ENCODE data around the gene ITPK1. TPM values are rescaled to one million over a fixed set of nuclear protein-coding genes. Genes with fewer than 3 reads are reported as not detected.
A peak's percentile ranks its signal among the peaks of the same experiment; 100 is the strongest.

ITPK1 gene
- total and polyA plus RNA-seq, 5 donors from 2014 or later: 19.5 to 54.1 (median 22.1) TPM

DNA sequence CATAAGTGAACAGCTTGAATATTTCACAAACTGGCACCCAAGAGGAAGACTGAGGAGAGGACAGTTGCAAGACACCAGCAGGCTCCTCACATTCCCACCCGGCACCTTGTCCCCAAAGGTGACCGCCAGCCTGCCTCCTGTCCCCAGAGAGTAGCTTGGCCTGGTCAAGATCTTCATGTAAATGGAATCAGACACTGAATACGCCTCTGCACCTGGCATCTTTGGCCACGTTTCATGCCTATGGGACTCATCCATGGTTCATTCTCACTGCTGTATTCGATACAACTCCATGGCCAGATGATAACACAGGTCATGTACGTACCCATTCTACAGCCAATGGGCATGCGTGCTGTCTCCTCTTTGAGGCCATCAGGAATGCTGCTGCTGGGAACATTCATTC is 60.8 kb downstream of the ITPK1 start:
- Histone ChIP-seq H3K36me3 (ENCODE audit: control insufficient read depth, insufficient read depth, low read length) (peaks cover 3% of the 10 kb centered on the region), H3K27ac (ENCODE audit: insufficient read depth, low read length, poor library complexity, severe bottlenecking) (no peak overlapping the region), H3K27me3 (ENCODE audit: control insufficient read depth, insufficient read depth, low read length) (no peaks in the 10 kb centered on the region), H3K4me3 (ENCODE audit: low read depth, low read length) (no peak overlapping the region), H3K9me3 (ENCODE audit: control insufficient read depth in 2 of 2, low read length in 2 of 2) (no peaks in the 10 kb centered on the region), H3K4me1 (ENCODE audit: control insufficient read depth, insufficient read depth, low read length, poor library complexity, severe bottlenecking) (no peaks in the 10 kb centered on the region)
- no peak overlapping the region for H3K27ac Mint-ChIP-seq
- H3K4me1 Mint-ChIP-seq: peaks cover 0 to 15% (median 3%) of the 10 kb centered on the region in 4 donors
- ATAC-seq (ENCODE audit: low read depth in 2 of 2) (no peak), DNase-seq (no peak)
- H3K4me3 Mint-ChIP-seq: no peak overlapping the region
- H3K27me3 Mint-ChIP-seq: no peaks in the 10 kb centered on the region
- H3K36me3 Mint-ChIP-seq: no peaks in the 10 kb centered on the region
- no peaks in the 10 kb centered on the region for H3K9me3 Mint-ChIP-seq

DNA sequence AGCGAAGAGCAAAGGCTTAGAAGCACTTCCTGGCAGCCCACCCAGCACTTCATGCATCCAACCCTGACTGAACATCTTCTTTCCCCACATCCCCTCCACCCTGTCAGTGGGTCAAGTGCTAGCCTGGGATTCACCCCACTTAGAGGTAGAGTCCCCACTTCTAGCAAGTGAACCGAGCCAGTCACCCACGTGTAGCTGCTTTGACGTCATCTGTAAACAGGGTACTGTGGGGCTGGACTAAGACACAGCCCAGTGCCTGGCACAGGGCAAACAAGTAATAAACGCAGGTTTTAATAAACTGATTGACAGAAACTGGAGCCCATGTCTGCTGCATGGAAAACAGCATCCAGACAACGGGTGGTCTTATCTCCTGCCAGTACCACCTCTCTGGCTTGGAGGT is 61.7 kb downstream of the ITPK1 start:
- no peak for DNase-seq
- no peak overlapping the region for H3K4me3 Mint-ChIP-seq
- Histone ChIP-seq H3K9me3 (ENCODE audit: control insufficient read depth in 2 of 2, low read length in 2 of 2) (no peaks in the 10 kb centered on the region), H3K27me3 (ENCODE audit: control insufficient read depth, insufficient read depth, low read length) (no peaks in the 10 kb centered on the region), H3K4me3 (ENCODE audit: low read depth, low read length) (no peak overlapping the region), H3K36me3 (ENCODE audit: control insufficient read depth, insufficient read depth, low read length) (peaks cover 4% of the 10 kb centered on the region), H3K4me1 (ENCODE audit: control insufficient read depth, insufficient read depth, low read length, poor library complexity, severe bottlenecking) (no peaks in the 10 kb centered on the region), H3K27ac (ENCODE audit: insufficient read depth, low read length, poor library complexity, severe bottlenecking) (no peak overlapping the region)
- no peaks in the 10 kb centered on the region for H3K9me3 Mint-ChIP-seq
- no peak for ATAC-seq (ENCODE audit: low read depth in 2 of 2)
- peaks cover 0 to 14% (median 6%) of the 10 kb centered on the region in 4 donors for H3K4me1 Mint-ChIP-seq
- no peak overlapping the region for H3K27ac Mint-ChIP-seq
- no peaks in the 10 kb centered on the region for H3K27me3 Mint-ChIP-seq
- H3K36me3 Mint-ChIP-seq: no peaks in the 10 kb centered on the region

DNA sequence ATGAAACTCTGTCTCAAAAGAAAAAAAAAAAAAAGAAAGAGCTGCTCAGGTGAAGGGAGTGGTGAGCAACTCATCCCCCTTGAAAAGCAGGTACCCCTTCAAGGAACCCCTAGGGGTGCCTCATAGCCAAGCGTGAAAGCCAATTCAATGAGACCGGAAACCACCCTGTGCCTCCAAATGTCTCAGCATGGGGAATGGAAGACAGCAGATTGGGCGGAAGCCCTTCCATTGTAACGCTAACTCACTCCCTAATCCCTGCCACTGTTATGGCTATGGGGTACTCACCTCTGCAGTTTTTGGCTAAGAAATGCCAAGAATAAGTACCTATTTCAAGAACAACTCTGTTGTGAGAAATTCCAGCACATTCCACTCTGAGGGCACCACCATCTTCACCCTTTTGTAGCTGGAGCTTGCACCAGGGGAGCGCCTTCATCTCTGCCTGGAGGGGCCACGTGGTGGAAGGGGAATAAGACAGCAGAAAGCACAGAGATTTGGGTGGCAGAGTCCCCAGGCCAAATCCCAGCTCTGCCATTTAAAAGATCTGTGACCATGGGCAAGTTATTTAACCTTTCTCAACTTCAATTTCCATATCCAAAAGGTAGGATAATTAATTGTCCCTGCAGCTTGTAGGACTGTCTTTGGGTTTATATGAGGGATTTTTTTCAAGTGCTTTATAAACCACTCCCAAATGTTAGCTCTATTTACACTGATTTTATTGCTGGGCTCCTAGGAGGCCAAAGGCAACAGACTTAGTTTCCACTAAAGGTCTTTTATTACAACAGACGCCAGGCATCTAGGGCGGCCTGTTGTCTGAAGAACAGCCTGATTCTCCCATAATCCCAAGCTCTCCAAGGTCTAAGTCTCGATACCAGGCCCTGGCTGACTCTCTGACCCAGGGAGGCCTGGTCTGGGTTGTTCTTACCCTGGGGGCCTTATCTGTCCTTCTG is 63.9 kb downstream of the ITPK1 start:
- H3K4me1 Mint-ChIP-seq: peaks cover 0 to 8% (median 5%) of the 10 kb centered on the region in 4 donors
- H3K9me3 ChIP-seq (ENCODE audit: control insufficient read depth in 2 of 2, low read length in 2 of 2): no peaks in the 10 kb centered on the region
- no peaks in the 10 kb centered on the region for H3K36me3 Mint-ChIP-seq
- H3K27ac Mint-ChIP-seq: no peak overlapping the region
- no peak overlapping the region for H3K27ac ChIP-seq (ENCODE audit: insufficient read depth, low read length, poor library complexity, severe bottlenecking)
- H3K4me3 Mint-ChIP-seq: no peak overlapping the region
- no peak for ATAC-seq (ENCODE audit: low read depth in 2 of 2)
- no peaks in the 10 kb centered on the region for H3K9me3 Mint-ChIP-seq
- DNase-seq: no peak
- H3K36me3 ChIP-seq (ENCODE audit: control insufficient read depth, insufficient read depth, low read length): peaks cover 5% of the 10 kb centered on the region
- H3K27me3 Mint-ChIP-seq: no peaks in the 10 kb centered on the region
- no peaks in the 10 kb centered on the region for H3K4me1 ChIP-seq (ENCODE audit: control insufficient read depth, insufficient read depth, low read length, poor library complexity, severe bottlenecking)
- no peak overlapping the region for H3K4me3 ChIP-seq (ENCODE audit: low read depth, low read length)
- no peaks in the 10 kb centered on the region for H3K27me3 ChIP-seq (ENCODE audit: control insufficient read depth, insufficient read depth, low read length)

DNA sequence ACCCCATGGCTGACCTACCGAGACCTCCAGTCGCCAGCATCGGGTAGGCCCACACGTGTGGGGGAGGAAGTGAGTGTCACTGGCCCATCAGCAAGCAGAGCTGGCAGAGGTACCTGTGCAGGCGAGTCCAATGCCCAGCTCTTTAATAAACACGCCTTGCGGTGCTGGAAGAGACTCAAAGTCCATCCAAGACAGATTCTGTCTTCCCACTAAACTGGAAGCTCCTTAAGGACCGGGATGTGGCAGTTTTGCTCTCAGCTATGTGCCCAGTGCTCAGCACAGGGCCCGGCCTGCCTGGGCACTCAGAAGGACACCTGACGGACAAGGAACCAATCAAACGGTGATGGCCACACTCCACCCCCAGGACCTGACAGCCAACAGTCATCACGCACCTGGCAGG is 65.0 kb downstream of the ITPK1 start:
- no peaks in the 10 kb centered on the region for H3K9me3 ChIP-seq (ENCODE audit: control insufficient read depth in 2 of 2, low read length in 2 of 2)
- DNase-seq: no peak
- no peaks in the 10 kb centered on the region for H3K27me3 ChIP-seq (ENCODE audit: control insufficient read depth, insufficient read depth, low read length)
- H3K27ac Mint-ChIP-seq: no peak overlapping the region
- H3K36me3 Mint-ChIP-seq: no peaks in the 10 kb centered on the region
- no peaks in the 10 kb centered on the region for H3K27me3 Mint-ChIP-seq
- ATAC-seq (ENCODE audit: low read depth in 2 of 2): no peak
- H3K36me3 ChIP-seq (ENCODE audit: control insufficient read depth, insufficient read depth, low read length): peaks cover 3% of the 10 kb centered on the region
- no peak overlapping the region for H3K27ac ChIP-seq (ENCODE audit: insufficient read depth, low read length, poor library complexity, severe bottlenecking)
- no peaks in the 10 kb centered on the region for H3K4me1 ChIP-seq (ENCODE audit: control insufficient read depth, insufficient read depth, low read length, poor library complexity, severe bottlenecking)
- H3K4me3 ChIP-seq (ENCODE audit: low read depth, low read length): no peak overlapping the region
- H3K9me3 Mint-ChIP-seq: no peaks in the 10 kb centered on the region
- no peak overlapping the region for H3K4me3 Mint-ChIP-seq
- H3K4me1 Mint-ChIP-seq: peaks cover 0 to 9% (median 7%) of the 10 kb centered on the region in 4 donors

GRCh38 chr14:93049867-93050331 is 65.8 kb downstream of the ITPK1 start:
- no peaks in the 10 kb centered on the region for H3K36me3 Mint-ChIP-seq
- H3K4me3 Mint-ChIP-seq: no peak overlapping the region
- no peaks in the 10 kb centered on the region for H3K9me3 ChIP-seq (ENCODE audit: control insufficient read depth in 2 of 2, low read length in 2 of 2)
- no peaks in the 10 kb centered on the region for H3K27me3 ChIP-seq (ENCODE audit: control insufficient read depth, insufficient read depth, low read length)
- H3K4me1 ChIP-seq (ENCODE audit: control insufficient read depth, insufficient read depth, low read length, poor library complexity, severe bottlenecking): no peaks in the 10 kb centered on the region
- peaks cover 3% of the 10 kb centered on the region for H3K36me3 ChIP-seq (ENCODE audit: control insufficient read depth, insufficient read depth, low read length)
- H3K4me3 ChIP-seq (ENCODE audit: low read depth, low read length): no peak overlapping the region
- H3K4me1 Mint-ChIP-seq: peaks cover 0 to 14% (median 12%) of the 10 kb centered on the region in 4 donors
- H3K9me3 Mint-ChIP-seq: no peaks in the 10 kb centered on the region
- H3K27ac ChIP-seq (ENCODE audit: insufficient read depth, low read length, poor library complexity, severe bottlenecking): no peak overlapping the region
- H3K27ac Mint-ChIP-seq: no peak overlapping the region
- ATAC-seq (ENCODE audit: low read depth in 2 of 2): no peak
- DNase-seq: no peak
- H3K27me3 Mint-ChIP-seq: no peaks in the 10 kb centered on the region

- H3K4me3 ChIP-seq (ENCODE audit: low read depth, low read length): no peak overlapping the region
- DNase-seq (no peak), ATAC-seq (ENCODE audit: low read depth in 2 of 2) (no peak)
- H3K27ac Mint-ChIP-seq: peak overlapping the region in 1 of 3 donors; percentile 26
- H3K36me3 ChIP-seq (ENCODE audit: control insufficient read depth, insufficient read depth, low read length): peaks cover 3% of the 10 kb centered on the region
- H3K27ac ChIP-seq (ENCODE audit: insufficient read depth, low read length, poor library complexity, severe bottlenecking): no peak overlapping the region
- no peaks in the 10 kb centered on the region for H3K4me1 ChIP-seq (ENCODE audit: control insufficient read depth, insufficient read depth, low read length, poor library complexity, severe bottlenecking)
- peaks cover 0 to 15% (median 13%) of the 10 kb centered on the region in 4 donors for H3K4me1 Mint-ChIP-seq
- H3K36me3 Mint-ChIP-seq: no peaks in the 10 kb centered on the region
- H3K27me3 ChIP-seq (ENCODE audit: control insufficient read depth, insufficient read depth, low read length): no peaks in the 10 kb centered on the region
- H3K27me3 Mint-ChIP-seq: no peaks in the 10 kb centered on the region
- no peaks in the 10 kb centered on the region for H3K9me3 ChIP-seq (ENCODE audit: control insufficient read depth in 2 of 2, low read length in 2 of 2)
- H3K4me3 Mint-ChIP-seq: no peak overlapping the region
- no peaks in the 10 kb centered on the region for H3K9me3 Mint-ChIP-seq
These were observed 66.4 kb downstream of the ITPK1 start for GRCh38 chr14:93049315-93049714.

DNA sequence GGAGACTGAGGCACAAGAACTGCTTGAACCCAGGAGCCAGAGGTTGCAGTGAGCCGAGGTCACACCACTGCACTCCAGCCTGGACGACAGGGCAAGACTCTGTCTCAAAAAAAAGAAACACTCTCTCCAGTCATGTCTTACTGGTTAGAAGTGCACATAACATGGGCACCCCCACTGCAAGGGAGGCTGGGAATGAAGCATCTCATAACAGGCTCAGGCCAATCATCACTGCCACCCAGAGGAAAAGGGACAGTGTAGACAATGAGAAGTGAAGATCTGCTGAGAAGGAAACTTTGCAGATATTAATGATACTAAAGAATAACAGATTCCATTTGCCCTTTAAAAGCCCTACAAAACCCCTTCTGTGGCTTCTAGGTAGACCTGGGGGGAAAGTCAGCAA is 66.9 kb downstream of the ITPK1 start:
- Mint-ChIP-seq H3K36me3 (no peaks in the 10 kb centered on the region), H3K27ac (no peak overlapping the region), H3K27me3 (no peaks in the 10 kb centered on the region), H3K9me3 (no peaks in the 10 kb centered on the region), H3K4me3 (no peak overlapping the region), H3K4me1 (peaks cover 0 to 19% (median 14%) of the 10 kb centered on the region in 4 donors)
- H3K27ac ChIP-seq (ENCODE audit: insufficient read depth, low read length, poor library complexity, severe bottlenecking): no peak overlapping the region
- H3K4me1 ChIP-seq (ENCODE audit: control insufficient read depth, insufficient read depth, low read length, poor library complexity, severe bottlenecking): no peaks in the 10 kb centered on the region
- DNase-seq (no peak), ATAC-seq (ENCODE audit: low read depth in 2 of 2) (no peak)
- no peaks in the 10 kb centered on the region for H3K9me3 ChIP-seq (ENCODE audit: control insufficient read depth in 2 of 2, low read length in 2 of 2)
- no peaks in the 10 kb centered on the region for H3K27me3 ChIP-seq (ENCODE audit: control insufficient read depth, insufficient read depth, low read length)
- peaks cover 3% of the 10 kb centered on the region for H3K36me3 ChIP-seq (ENCODE audit: control insufficient read depth, insufficient read depth, low read length)
- no peak overlapping the region for H3K4me3 ChIP-seq (ENCODE audit: low read depth, low read length)

- peak overlapping the region in 1 of 3 donors; percentile 56 for H3K27ac Mint-ChIP-seq
- peaks cover 0 to 29% (median 20%) of the 10 kb centered on the region in 4 donors for H3K4me1 Mint-ChIP-seq
- Histone ChIP-seq H3K4me1 (ENCODE audit: control insufficient read depth, insufficient read depth, low read length, poor library complexity, severe bottlenecking) (peaks cover 3% of the 10 kb centered on the region), H3K9me3 (ENCODE audit: control insufficient read depth in 2 of 2, low read length in 2 of 2) (no peaks in the 10 kb centered on the region), H3K36me3 (ENCODE audit: control insufficient read depth, insufficient read depth, low read length) (peaks cover 3% of the 10 kb centered on the region), H3K4me3 (ENCODE audit: low read depth, low read length) (no peak overlapping the region), H3K27ac (ENCODE audit: insufficient read depth, low read length, poor library complexity, severe bottlenecking) (no peak overlapping the region), H3K27me3 (ENCODE audit: control insufficient read depth, insufficient read depth, low read length) (no peaks in the 10 kb centered on the region)
- no peaks in the 10 kb centered on the region for H3K9me3 Mint-ChIP-seq
- no peak for DNase-seq
- H3K27me3 Mint-ChIP-seq: no peaks in the 10 kb centered on the region
- H3K36me3 Mint-ChIP-seq: no peaks in the 10 kb centered on the region
- no peak for ATAC-seq (ENCODE audit: low read depth in 2 of 2)
- H3K4me3 Mint-ChIP-seq: no peak overlapping the region
These were observed 68.1 kb downstream of the ITPK1 start for GRCh38 chr14:93047661-93048060.
